ENCODE data around the gene UPK1B. TPM values are rescaled to one million over a fixed set of nuclear protein-coding genes. Genes with fewer than 3 reads are reported as not detected.

UPK1B gene
- total RNA-seq, 4 donors from 2014 or later, result not detected

- TF ChIP-seq CTCF (IDR thresholded peaks at IDR 0.05) (no peak), POLR2A (IDR thresholded peaks at IDR 0.05) (no peak)
- Histone ChIP-seq H3K9me3 (no peaks in the 10 kb centered on the region), H3K27me3 (no peaks in the 10 kb centered on the region), H3K4me1 (peaks cover 13 to 18% of the 10 kb centered on the region in 2 donors), H3K36me3 (peaks cover 4 to 18% of the 10 kb centered on the region in 2 donors), H3K4me3 (replicated peaks in 1 of 3) (no peak overlapping the region), H3K27ac (no peak overlapping the region)
- intact Hi-C loops (cut with DNase I), result no loop called here
- no peak for DNase-seq
- WGBS, 2 donors, result 89 to 96% methylated on average over 7 of the region's 7 CpGs
Observed at GRCh38 chr3:119236756-119237155, 63.4 kb downstream of the UPK1B start.

GRCh38 chr3:119237299-119237698, 63.9 kb downstream of the UPK1B start:
- TF ChIP-seq CTCF (IDR thresholded peaks at IDR 0.05) (no peak), POLR2A (IDR thresholded peaks at IDR 0.05) (no peak)
- Histone ChIP-seq H3K36me3 (peaks cover 4 to 18% of the 10 kb centered on the region in 2 donors), H3K9me3 (no peaks in the 10 kb centered on the region), H3K4me1 (peaks cover 13 to 18% of the 10 kb centered on the region in 2 donors), H3K27ac (no peak overlapping the region), H3K27me3 (no peaks in the 10 kb centered on the region), H3K4me3 (replicated peaks in 1 of 3) (no peak overlapping the region)
- no peak for DNase-seq
- intact Hi-C loops (cut with DNase I), result no loop called here

GRCh38 chr3:119238363-119238762, 65.0 kb downstream of the UPK1B start:
- H3K27me3 ChIP-seq, result no peaks in the 10 kb centered on the region
- TF ChIP-seq CTCF (IDR thresholded peaks at IDR 0.05), result no peak
- no peak for TF ChIP-seq POLR2A (IDR thresholded peaks at IDR 0.05)
- intact Hi-C loops (cut with DNase I), result no loop called here
- no peak overlapping the region for H3K27ac ChIP-seq
- H3K9me3 ChIP-seq, result no peaks in the 10 kb centered on the region
- no peak overlapping the region for H3K4me3 ChIP-seq (replicated peaks in 1 of 3)
- H3K36me3 ChIP-seq, result peaks cover 4 to 11% of the 10 kb centered on the region in 2 donors
- WGBS, 2 donors, result 83 to 88% methylated on average over 4 of the region's 4 CpGs
- peaks cover 13 to 18% of the 10 kb centered on the region in 2 donors for H3K4me1 ChIP-seq
- DNase-seq, result no peak

GRCh38 chr3:119239206-119239820, 65.9 kb downstream of the UPK1B start:
- Histone ChIP-seq H3K36me3 (peaks cover 4 to 10% of the 10 kb centered on the region in 2 donors), H3K27me3 (no peaks in the 10 kb centered on the region), H3K4me3 (replicated peaks in 1 of 3) (no peak overlapping the region), H3K4me1 (peaks cover 13 to 18% of the 10 kb centered on the region in 2 donors), H3K9me3 (no peaks in the 10 kb centered on the region), H3K27ac (peak overlapping the region in 2 of 3 donors; percentile 74 to 85)
- 57 to 67% methylated on average over 5 of the region's 5 CpGs for WGBS, 2 donors
- TF ChIP-seq POLR2A (IDR thresholded peaks at IDR 0.05), result no peak
- TF ChIP-seq CTCF (IDR thresholded peaks at IDR 0.05), result no peak
- intact Hi-C loops (cut with DNase I), result no loop called here
- no peak for DNase-seq

- DNase-seq, result peak; percentile 6 to 52
- WGBS, 2 donors, result 5 to 6% methylated on average over 13 to 16 of the region's 16 CpGs
- TF ChIP-seq POLR2A (IDR thresholded peaks at IDR 0.05), result no peak
- no peak for TF ChIP-seq CTCF (IDR thresholded peaks at IDR 0.05)
- Histone ChIP-seq H3K4me1 (peaks cover 13 to 18% of the 10 kb centered on the region in 2 donors), H3K27me3 (no peaks in the 10 kb centered on the region), H3K36me3 (peaks cover 0 to 5% of the 10 kb centered on the region in 2 donors), H3K4me3 (replicated peaks in 1 of 3) (peak overlapping the region; percentile 41 to 69 (median 59)), H3K27ac (peak overlapping the region; percentile 74 to 88 (median 85)), H3K9me3 (no peaks in the 10 kb centered on the region)
- intact Hi-C loops (cut with DNase I), result no loop called here
Observed at GRCh38 chr3:119240101-119240590, 66.7 kb downstream of the UPK1B start.
